Activated B cell treated with CpG ODN at 0.5 μM for 24 hours (primary cell): ENCODE data around the gene ATRN. TPM values are rescaled to one million over a fixed set of nuclear protein-coding genes. Genes with fewer than 3 reads are reported as not detected.
"Not testable (repeated sequence)": the region's sequence is repeated elsewhere in the genome, so short reads cannot be mapped to it uniquely, and the experiment has no call there.

Experiments
- ATAC-seq: fragments of 200-7000 bp; cut with Tn5 transposase; one replicate; pipeline ENCODE4 v1.10.0; 2021; ENCODE audit warnings: low read depth, mild to moderate bottlenecking, moderate library complexity
- CTCF ChIA-PET: fragments of 350-600 bp; sonication (Branson Sonifier 250); formaldehyde crosslinking; loops from one replicate; lab custom pipeline; 2021; ENCODE audit warnings: antibody characterized with exemption; lab: Charles Lee
- POLR2A ChIA-PET: fragments of 350-600 bp; sonication (Branson Sonifier 250); formaldehyde crosslinking; loops from one replicate; lab custom pipeline; 2021; ENCODE audit warnings: antibody characterized with exemption; lab: Charles Lee
- DNase-seq: peaks from one replicate; pipeline ENCODE4 v3.0.0; 2022
- H3K27ac Mint-ChIP-seq: one replicate; pipeline ENCODE4 v1.8.0; 2020; ENCODE audit warnings: mixed read lengths
- H3K27me3 Mint-ChIP-seq: one replicate; pipeline ENCODE4 v1.8.0; 2021; ENCODE audit warnings: mixed read lengths
- H3K36me3 Mint-ChIP-seq: one replicate; pipeline ENCODE4 v1.8.0; 2021; ENCODE audit warnings: low read depth, mixed read lengths
- H3K4me1 Mint-ChIP-seq: one replicate; pipeline ENCODE4 v1.8.0; 2021; ENCODE audit warnings: mixed read lengths
- H3K4me3 Mint-ChIP-seq: one replicate; pipeline ENCODE4 v1.8.0; 2020; ENCODE audit warnings: mild to moderate bottlenecking, mixed read lengths
- H3K9me3 Mint-ChIP-seq: one replicate; pipeline ENCODE4 v1.8.0; 2020; ENCODE audit warnings: mixed read lengths
- CTCF ChIP-seq: fragments of 200-600 bp; IDR thresholded peaks from one replicate; pipeline ENCODE4 v1.8.0; 2022; ENCODE audit warnings: antibody characterized with exemption, mild to moderate bottlenecking
- intact Hi-C: fragments of 100-400 bp; cut with micrococcal nuclease; formaldehyde crosslinking; loops from one replicate; pipeline ENCODE4 v1.15.1; 2024
- total RNA-seq: library from RNA; stranded (reverse); gene quantifications from 2 replicates; pipeline ENCODE4 v1.2.3, GENCODE V29; 2022

Gene ATRN
- 11.5 and 13.0 TPM in 2 replicates for total RNA-seq

- intact Hi-C loops = loop anchor here (1.0 to 5.0 kb wide), 4 partner anchors 64 to 964 kb away; partner anchors contain the start of genes ADISSP, DNAAF9, ITPA and ZNF343
- POLR2A ChIA-PET = interaction anchor here (0.7 to 1.4 kb wide), 3 partner anchors 62 to 350 kb away, joined by 4 to 9 read pairs (median 8); partner anchors contain the start of genes AP5S1 and DNAAF9
Observed at GRCh38 chr20:3470627-3471396, at the start of gene ATRN. TSS of gene ATRN (plus strand) at chr20:3471018. CDS start at chr20:3471108, 90 bp downstream.

GRCh38 chr20:3421985-3422384 lies 48.8 kb upstream of the ATRN start:
- peaks cover 15% of the 10 kb centered on the region for H3K27me3 Mint-ChIP-seq
- CTCF ChIA-PET = no interaction called here
- POLR2A ChIA-PET = no interaction called here

More at GRCh38 chr20:3470627-3471396, at the start of gene ATRN:
- Mint-ChIP-seq H3K27ac (peak within 1 kb of the TSS; percentile 64), H3K4me1 (peaks cover 32% of the 10 kb centered on the region), H3K36me3 (peaks cover 3% of the 10 kb centered on the region), H3K27me3 (peaks cover 1% of the 10 kb centered on the region), H3K9me3 (no peaks in the 10 kb centered on the region), H3K4me3 (peak within 1 kb of the TSS; percentile 93)
- peak; percentile 94 for ATAC-seq
- CTCF ChIA-PET = no interaction called here
- DNase-seq = peak; percentile 98
- TF ChIP-seq CTCF = no peak

GRCh38 chr20:3423126-3423525 lies 47.7 kb upstream of the ATRN start:
- peaks cover 15% of the 10 kb centered on the region for H3K27me3 Mint-ChIP-seq
- CTCF ChIA-PET = no interaction called here
- no peak for TF ChIP-seq CTCF
- H3K27ac Mint-ChIP-seq = no peak overlapping the region
- no peak for ATAC-seq
- peaks cover 4% of the 10 kb centered on the region for H3K4me1 Mint-ChIP-seq
- no peak for DNase-seq
- H3K36me3 Mint-ChIP-seq = no peaks in the 10 kb centered on the region
- H3K4me3 Mint-ChIP-seq = no peak overlapping the region
- no peaks in the 10 kb centered on the region for H3K9me3 Mint-ChIP-seq
- POLR2A ChIA-PET = no interaction called here
- intact Hi-C loops = no loop called here

More at GRCh38 chr20:3421985-3422384, 48.8 kb upstream of the ATRN start:
- Mint-ChIP-seq H3K9me3 (no peaks in the 10 kb centered on the region), H3K4me3 (no peak overlapping the region), H3K27ac (no peak overlapping the region), H3K4me1 (peaks cover 4% of the 10 kb centered on the region), H3K36me3 (no peaks in the 10 kb centered on the region)
- intact Hi-C loops = no loop called here
- TF ChIP-seq CTCF = no peak
- ATAC-seq = no peak
- no peak for DNase-seq

- H3K36me3 Mint-ChIP-seq, ATAC-seq, H3K27ac Mint-ChIP-seq, POLR2A ChIA-PET, intact Hi-C loops, H3K4me3 Mint-ChIP-seq, CTCF ChIA-PET, DNase-seq, H3K9me3 Mint-ChIP-seq: not testable (repeated sequence)
- Mint-ChIP-seq H3K4me1 (peaks cover 10% of the 10 kb centered on the region), H3K27me3 (peaks cover 13% of the 10 kb centered on the region)
Observed at GRCh38 chr20:3426766-3427165, 44.1 kb upstream of the ATRN start.

GRCh38 chr20:3430376-3431069 lies 40.3 kb upstream of the ATRN start:
- H3K27me3 Mint-ChIP-seq = no peaks in the 10 kb centered on the region
- CTCF ChIA-PET = no interaction called here
- peaks cover 14% of the 10 kb centered on the region for H3K4me1 Mint-ChIP-seq
- no peaks in the 10 kb centered on the region for H3K9me3 Mint-ChIP-seq
- POLR2A ChIA-PET = interaction anchor here (1.4 kb wide), 1 partner anchor 22 kb away, joined by 4 read pairs; no protein-coding TSS in a partner anchor
- no peak overlapping the region for H3K27ac Mint-ChIP-seq
- no peak for DNase-seq
- intact Hi-C loops = no loop called here
- peak; percentile 66 for ATAC-seq
- H3K36me3 Mint-ChIP-seq = no peaks in the 10 kb centered on the region
- no peak for TF ChIP-seq CTCF
- no peak overlapping the region for H3K4me3 Mint-ChIP-seq
